Natural killer cell (primary cell): Measurements from ENCODE around the gene DCDC2C. TPM values are rescaled to one million over a fixed set of nuclear protein-coding genes. Genes with fewer than 3 reads are reported as not detected.

Experiments
- ATAC-seq, 3 donors: fragments of 150-1000 bp in 2 of 3; fragments of 200-7000 bp in 1 of 3; cut with Tn5 transposase; 1 replicate in 1 of 3; 2 replicates in 2 of 3; pipeline ENCODE4 v1.10.0; 2021; ENCODE audit warnings: mild to moderate bottlenecking in 2 of 3, moderate library complexity in 2 of 3
- DNase-seq, 2 donors: peaks; one replicate each; pipeline versions ENCODE4 v3.0.0 to v3.0.0-alpha.2; 2013 to 2021; ENCODE audit warnings: mixed read lengths in 1 of 2
- H3K27ac ChIP-seq: one replicate; pipeline ENCODE4 v1.5.1; 2013; ENCODE audit warnings: mild to moderate bottlenecking, low read length
- H3K27me3 ChIP-seq: one replicate; pipeline ENCODE4 v1.6.1; 2013; ENCODE audit warnings: low read length; ENCODE audit not compliant: control insufficient read depth, insufficient read depth
- H3K36me3 ChIP-seq: one replicate; pipeline ENCODE4 v1.6.1; 2013; ENCODE audit warnings: low read length; ENCODE audit not compliant: control insufficient read depth, insufficient read depth
- H3K4me1 ChIP-seq: one replicate; pipeline ENCODE4 v1.6.1; 2013; ENCODE audit warnings: low read length; ENCODE audit not compliant: control insufficient read depth, insufficient read depth
- H3K4me3 ChIP-seq: one replicate; pipeline ENCODE4 v1.5.1; 2013; ENCODE audit warnings: low read length
- H3K9me3 ChIP-seq: one replicate; pipeline ENCODE4 v1.6.1; 2013; ENCODE audit warnings: low read length; ENCODE audit not compliant: control insufficient read depth, insufficient read depth
- H3K27ac Mint-ChIP-seq, 2 donors: one replicate each; pipeline ENCODE4 v1.8.0; 2022; ENCODE audit warnings: mild to moderate bottlenecking in 2 of 2, mixed read lengths in 2 of 2, moderate library complexity in 1 of 2
- H3K27me3 Mint-ChIP-seq, 2 donors: one replicate each; pipeline ENCODE4 v1.8.0; 2022; ENCODE audit warnings: low read depth in 2 of 2, mixed read lengths in 2 of 2
- H3K36me3 Mint-ChIP-seq: one replicate; pipeline ENCODE4 v1.8.0; 2022; ENCODE audit warnings: mixed read lengths
- H3K4me1 Mint-ChIP-seq, 2 donors: one replicate each; pipeline ENCODE4 v1.8.0; 2022; ENCODE audit warnings: mixed read lengths in 2 of 2
- H3K4me3 Mint-ChIP-seq: one replicate; pipeline ENCODE4 v1.8.0; 2022; ENCODE audit warnings: mild to moderate bottlenecking, moderate library complexity, mixed read lengths
- H3K9me3 Mint-ChIP-seq, 2 donors: one replicate each; pipeline ENCODE4 v1.8.0; 2022; ENCODE audit warnings: mixed read lengths in 2 of 2
- CTCF ChIP-seq: fragments of 200-600 bp; IDR thresholded peaks from one replicate; pipeline ENCODE4 v1.8.0; 2022; ENCODE audit warnings: antibody characterized with exemption
- WGBS: methylation state at CpG from one replicate; pipeline ENCODE4 v1.1.7; 2013; ENCODE audit warnings: missing lambda C conversion rate; ENCODE audit not compliant: insufficient coverage; 5-methylcytosine and 5-hydroxymethylcytosine counted together
- intact Hi-C: fragments of 100-400 bp; cut with micrococcal nuclease; formaldehyde crosslinking; loops from one replicate; pipeline ENCODE4 v1.14.2; 2022
- total RNA-seq, 4 donors: library from RNA; stranded (reverse); fragments of 120-200 nt in 1 of 4; gene quantifications; one replicate each; pipeline versions ENCODE4 v1.2.3 to v1.2.4, GENCODE V29; 2013 to 2022

Gene DCDC2C
- total RNA-seq, 3 donors from 2014 or later (not counting 1 experiment from before 2014, with no cell fraction given) = not detected

GRCh38 chr2:3868012-3868805 is 164.8 kb downstream of the DCDC2C start:
- H3K27ac Mint-ChIP-seq = no peak overlapping the region
- Histone ChIP-seq H3K4me3 (no peak overlapping the region), H3K36me3 (no peaks in the 10 kb centered on the region), H3K4me1 (no peaks in the 10 kb centered on the region), H3K9me3 (no peaks in the 10 kb centered on the region), H3K27ac (no peak overlapping the region), H3K27me3 (no peaks in the 10 kb centered on the region)
- ATAC-seq = no peak
- WGBS = 74% methylated on average over 13 of the region's 14 CpGs
- H3K9me3 Mint-ChIP-seq = no peaks in the 10 kb centered on the region
- TF ChIP-seq CTCF = no peak
- H3K27me3 Mint-ChIP-seq = no peaks in the 10 kb centered on the region
- H3K4me1 Mint-ChIP-seq = no peaks in the 10 kb centered on the region
- H3K36me3 Mint-ChIP-seq = no peaks in the 10 kb centered on the region
- intact Hi-C loops = no loop called here
- no peak overlapping the region for H3K4me3 Mint-ChIP-seq
- DNase-seq = no peak

DNA sequence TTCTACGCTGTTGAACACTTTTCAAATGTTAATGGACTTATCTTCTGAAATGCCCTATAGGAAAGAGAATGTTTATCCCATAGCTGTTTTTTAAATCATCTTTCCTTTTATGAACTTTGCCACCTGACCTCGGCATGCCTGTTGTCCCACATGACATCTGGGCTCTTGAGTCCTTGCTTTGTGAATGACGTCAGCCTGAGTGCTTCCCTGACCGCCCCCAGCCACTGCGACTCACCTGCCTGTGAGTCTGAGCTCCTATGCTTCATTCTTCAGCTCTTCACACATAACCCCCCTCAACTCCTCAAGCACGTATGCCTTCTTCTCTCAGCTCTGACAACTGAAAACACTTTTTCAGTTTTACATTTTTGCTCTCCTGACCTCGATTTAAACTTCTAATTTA is 166.8 kb downstream of the DCDC2C start:
- no peaks in the 10 kb centered on the region for H3K36me3 ChIP-seq
- no peak for TF ChIP-seq CTCF
- H3K4me1 ChIP-seq = no peaks in the 10 kb centered on the region
- no peaks in the 10 kb centered on the region for H3K27me3 Mint-ChIP-seq
- H3K27me3 ChIP-seq = no peaks in the 10 kb centered on the region
- no peaks in the 10 kb centered on the region for H3K9me3 Mint-ChIP-seq
- no peak for ATAC-seq
- no peaks in the 10 kb centered on the region for H3K36me3 Mint-ChIP-seq
- no peaks in the 10 kb centered on the region for H3K9me3 ChIP-seq
- no peak overlapping the region for H3K27ac Mint-ChIP-seq
- H3K4me3 Mint-ChIP-seq = no peak overlapping the region
- H3K4me3 ChIP-seq = no peak overlapping the region
- 75% methylated on average over 7 of the region's 7 CpGs for WGBS
- no peak overlapping the region for H3K27ac ChIP-seq
- no peak for DNase-seq
- no peaks in the 10 kb centered on the region for H3K4me1 Mint-ChIP-seq
- intact Hi-C loops = no loop called here

- no peaks in the 10 kb centered on the region for H3K27me3 Mint-ChIP-seq
- intact Hi-C loops = no loop called here
- no peak for DNase-seq
- no peaks in the 10 kb centered on the region for H3K27me3 ChIP-seq
- no peaks in the 10 kb centered on the region for H3K36me3 Mint-ChIP-seq
- no peaks in the 10 kb centered on the region for H3K9me3 ChIP-seq
- H3K4me1 ChIP-seq = no peaks in the 10 kb centered on the region
- no peak for TF ChIP-seq CTCF
- ATAC-seq = no peak
- H3K27ac ChIP-seq = no peak overlapping the region
- H3K4me3 ChIP-seq = no peak overlapping the region
- H3K36me3 ChIP-seq = no peaks in the 10 kb centered on the region
- H3K9me3 Mint-ChIP-seq = no peaks in the 10 kb centered on the region
- no peaks in the 10 kb centered on the region for H3K4me1 Mint-ChIP-seq
- H3K4me3 Mint-ChIP-seq = no peak overlapping the region
- H3K27ac Mint-ChIP-seq = no peak overlapping the region
- WGBS = 79% methylated on average over 4 of the region's 4 CpGs
Observed at GRCh38 chr2:3871002-3871401, 167.6 kb downstream of the DCDC2C start.

GRCh38 chr2:3872451-3872850 is 169.1 kb downstream of the DCDC2C start:
- intact Hi-C loops = no loop called here
- ATAC-seq (no peak), DNase-seq (no peak)
- no peak overlapping the region for H3K27ac ChIP-seq
- Mint-ChIP-seq H3K27ac (no peak overlapping the region), H3K4me3 (no peak overlapping the region), H3K9me3 (no peaks in the 10 kb centered on the region), H3K36me3 (no peaks in the 10 kb centered on the region), H3K4me1 (no peaks in the 10 kb centered on the region), H3K27me3 (no peaks in the 10 kb centered on the region)
- H3K4me3 ChIP-seq = no peak overlapping the region
- TF ChIP-seq CTCF = no peak
- H3K4me1 ChIP-seq = no peaks in the 10 kb centered on the region
- H3K36me3 ChIP-seq = no peaks in the 10 kb centered on the region
- H3K27me3 ChIP-seq = no peaks in the 10 kb centered on the region
- 100% methylated on average over 2 of the region's 3 CpGs for WGBS
- H3K9me3 ChIP-seq = no peaks in the 10 kb centered on the region
